Measurements from ENCODE around the gene ERCC2. TPM values are rescaled to one million over a fixed set of nuclear protein-coding genes. Genes with fewer than 3 reads are reported as not detected.
A peak's percentile ranks its signal among the peaks of the same experiment; 100 is the strongest.

Gene ERCC2
- 24.7 to 34.4 TPM (median 27.6 TPM) in 3 replicates for polyA plus RNA-seq
- polyA plus RNA-seq (2011; ENCODE audit: low read depth) = 2.9 TPM
- 24.4 and 26.6 TPM in 2 replicates for polyA plus RNA-seq (2011; cell fraction: cytosol; rRNA removed)
- 51.5 and 59.4 TPM in 2 replicates for polyA plus RNA-seq (2011; cell fraction: nucleus; rRNA removed)
- polyA plus RNA-seq (2012; ENCODE audit: low replicate concordance) = 7.5 and 32.9 TPM in 2 replicates
- polyA minus RNA-seq = 34.5 to 96.1 TPM (median 45.2 TPM) in 3 replicates
- polyA minus RNA-seq (2011; cell fraction: cytosol; rRNA and poly(A)+ RNA removed) = 29.7 TPM
- polyA minus RNA-seq (2011; cell fraction: nucleus; rRNA and poly(A)+ RNA removed) = 21.5 and 25.8 TPM in 2 replicates

DNA sequence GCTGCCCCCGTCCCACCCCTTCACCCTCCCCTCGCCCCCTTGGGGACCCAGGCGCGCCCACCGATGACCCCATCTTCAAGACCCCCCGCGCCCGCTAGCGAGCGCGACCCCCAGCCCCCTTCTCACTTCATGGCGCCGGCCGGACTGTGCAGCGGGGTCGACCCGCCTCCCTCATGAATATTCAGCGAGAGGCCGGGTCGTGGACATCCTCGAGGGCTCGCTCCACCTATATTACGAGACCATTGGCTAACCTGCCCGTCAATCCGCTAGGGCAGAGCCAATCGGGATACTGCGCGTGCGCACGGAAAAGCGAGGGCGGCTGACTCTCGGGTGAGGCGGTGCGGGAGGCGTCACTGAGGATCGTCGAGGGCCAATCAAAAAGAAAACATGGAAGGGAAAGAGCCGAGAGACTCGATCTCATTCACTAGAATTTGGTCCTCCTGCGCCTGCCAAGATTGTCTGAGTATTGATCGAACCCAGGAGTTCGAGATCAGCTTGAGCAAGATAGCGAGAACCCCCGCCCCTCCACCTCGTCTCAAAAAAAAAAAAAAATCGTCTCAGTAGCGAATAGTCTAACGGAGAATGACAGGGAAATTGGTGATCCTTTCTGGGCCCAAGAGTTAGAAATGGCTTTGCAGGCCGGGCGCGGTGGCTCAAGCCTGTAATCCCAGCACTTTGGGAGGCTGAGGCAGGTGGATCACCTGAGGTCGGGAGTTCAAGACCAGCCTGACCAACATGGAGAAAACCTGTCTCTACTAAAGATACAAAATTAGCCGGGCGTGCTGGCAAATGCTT, at the start of gene ERCC2:
Gene ERCC2, minus strand, starts transcription at position 164 of the 795 bp plus-strand sequence. Its CDS starts 33 bp downstream, at position 131.
- peak within 1 kb of the TSS; percentile 85 for H3K4me2 ChIP-seq (ENCODE audit: control insufficient read depth, extremely low read depth, insufficient read depth, low read depth, low read length)
- dilution Hi-C loops (cut with MboI; ENCODE audit: extremely low pct_ligation_motif_present, low sequenced_read_pairs) = no loop called here
- peaks cover 4 to 10% of the 10 kb centered on the region in 2 experiments for H3K36me3 ChIP-seq (ENCODE audit: control insufficient read depth in 2 of 2, extremely low read depth in 1 of 2, insufficient read depth in 2 of 2, low read length in 2 of 2)
- H3K9me3 ChIP-seq (ENCODE audit: control insufficient read depth, low read depth, low read length) = no peaks in the 10 kb centered on the region
- H3K4me1 ChIP-seq (ENCODE audit: control insufficient read depth, extremely low read depth, insufficient read depth, low read length) = peaks cover 15% of the 10 kb centered on the region
- H3K27me3 ChIP-seq (ENCODE audit: control insufficient read depth, extremely low read depth, insufficient read depth, low read length) = no peaks in the 10 kb centered on the region
- TF ChIP-seq EZH2 (IDR thresholded peaks at IDR 0.05; ENCODE audit: low read length) = no peak
- TF ChIP-seq, protein P1, sequence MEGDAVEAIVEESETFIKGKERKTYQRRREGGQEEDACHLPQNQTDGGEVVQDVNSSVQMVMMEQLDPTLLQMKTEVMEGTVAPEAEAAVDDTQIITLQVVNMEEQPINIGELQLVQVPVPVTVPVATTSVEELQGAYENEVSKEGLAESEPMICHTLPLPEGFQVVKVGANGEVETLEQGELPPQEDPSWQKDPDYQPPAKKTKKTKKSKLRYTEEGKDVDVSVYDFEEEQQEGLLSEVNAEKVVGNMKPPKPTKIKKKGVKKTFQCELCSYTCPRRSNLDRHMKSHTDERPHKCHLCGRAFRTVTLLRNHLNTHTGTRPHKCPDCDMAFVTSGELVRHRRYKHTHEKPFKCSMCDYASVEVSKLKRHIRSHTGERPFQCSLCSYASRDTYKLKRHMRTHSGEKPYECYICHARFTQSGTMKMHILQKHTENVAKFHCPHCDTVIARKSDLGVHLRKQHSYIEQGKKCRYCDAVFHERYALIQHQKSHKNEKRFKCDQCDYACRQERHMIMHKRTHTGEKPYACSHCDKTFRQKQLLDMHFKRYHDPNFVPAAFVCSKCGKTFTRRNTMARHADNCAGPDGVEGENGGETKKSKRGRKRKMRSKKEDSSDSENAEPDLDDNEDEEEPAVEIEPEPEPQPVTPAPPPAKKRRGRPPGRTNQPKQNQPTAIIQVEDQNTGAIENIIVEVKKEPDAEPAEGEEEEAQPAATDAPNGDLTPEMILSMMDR (optimal IDR thresholded peaks at IDR 0.05 in 1 of 3, IDR thresholded peaks at IDR 0.05 in 1 of 3, conservative IDR thresholded peaks at IDR 0.05 in 1 of 3; ENCODE audit: extremely low read depth in 1 of 3, insufficient read depth in 2 of 3, low read length in 3 of 3) = no peak
- H3K4me3 ChIP-seq (ENCODE audit: control insufficient read depth in 2 of 3, extremely low read depth in 1 of 3, insufficient read depth in 2 of 3, low read depth in 1 of 3, low read length in 3 of 3) = peak within 1 kb of the TSS; percentile 78 to 87 (median 85)
- peak within 1 kb of the TSS; percentile 78 for H3K27ac ChIP-seq (ENCODE audit: control insufficient read depth, insufficient read depth, low read length)
- H2AFZ ChIP-seq (ENCODE audit: control insufficient read depth, low read length) = peak within 1 kb of the TSS; percentile 87
- DNase-seq (ENCODE audit: low read depth, low spot score) (peak; percentile 71), FAIRE-seq (peak; percentile 76)
- H3K9ac ChIP-seq (ENCODE audit: control insufficient read depth, extremely low read depth, insufficient read depth, low read length) = peak within 1 kb of the TSS; percentile 80
- no peaks in the 10 kb centered on the region for H3K9me1 ChIP-seq (ENCODE audit: control insufficient read depth, extremely low read depth, insufficient read depth, low read length)
- H4K20me1 ChIP-seq (ENCODE audit: control insufficient read depth, extremely low read depth, insufficient read depth, low read length) = no peaks in the 10 kb centered on the region
- peaks cover 14% of the 10 kb centered on the region for H3K79me2 ChIP-seq (ENCODE audit: control insufficient read depth, insufficient read depth, low read length)

DNA sequence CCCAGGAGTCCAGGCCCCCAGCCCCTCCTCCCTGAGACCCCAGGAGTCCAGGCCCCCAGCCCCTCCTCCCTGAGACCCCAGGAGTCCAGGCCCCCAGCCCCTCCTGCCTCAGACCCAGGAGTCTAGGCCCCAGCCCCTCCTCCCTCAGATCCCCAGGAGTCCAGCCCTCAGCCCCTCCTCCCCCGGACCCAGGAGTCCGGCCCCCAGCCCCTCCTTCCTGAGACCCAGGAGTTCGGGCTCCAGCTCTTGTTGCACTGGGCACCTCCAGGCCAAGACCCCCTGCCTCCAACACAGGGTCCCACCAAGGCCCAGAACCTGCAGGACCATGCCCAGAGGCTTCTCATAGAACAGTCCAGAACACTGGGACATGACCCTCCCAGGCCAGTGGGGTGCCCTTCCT, 49.5 kb upstream of the ERCC2 start:
- H3K27me3 ChIP-seq (ENCODE audit: control insufficient read depth, extremely low read depth, insufficient read depth, low read length) = no peaks in the 10 kb centered on the region
- dilution Hi-C loops (cut with MboI; ENCODE audit: extremely low pct_ligation_motif_present, low sequenced_read_pairs) = no loop called here
- H3K4me2 ChIP-seq (ENCODE audit: control insufficient read depth, extremely low read depth, insufficient read depth, low read depth, low read length) = no peak overlapping the region
- H4K20me1 ChIP-seq (ENCODE audit: control insufficient read depth, extremely low read depth, insufficient read depth, low read length) = no peaks in the 10 kb centered on the region
- no peak overlapping the region for H3K4me3 ChIP-seq (ENCODE audit: control insufficient read depth in 2 of 3, extremely low read depth in 1 of 3, insufficient read depth in 2 of 3, low read depth in 1 of 3, low read length in 3 of 3)
- no peaks in the 10 kb centered on the region for H3K9me3 ChIP-seq (ENCODE audit: control insufficient read depth, low read depth, low read length)
- FAIRE-seq = no peak
- H3K9ac ChIP-seq (ENCODE audit: control insufficient read depth, extremely low read depth, insufficient read depth, low read length) = no peak overlapping the region
- TF ChIP-seq, protein P1 (optimal IDR thresholded peaks at IDR 0.05 in 1 of 3, IDR thresholded peaks at IDR 0.05 in 1 of 3, conservative IDR thresholded peaks at IDR 0.05 in 1 of 3; ENCODE audit: extremely low read depth in 1 of 3, insufficient read depth in 2 of 3, low read length in 3 of 3) = no peak
- no peak for TF ChIP-seq EZH2 (IDR thresholded peaks at IDR 0.05; ENCODE audit: low read length)
- no peak for DNase-seq (ENCODE audit: low read depth, low spot score)
- H3K9me1 ChIP-seq (ENCODE audit: control insufficient read depth, extremely low read depth, insufficient read depth, low read length) = no peaks in the 10 kb centered on the region
- H3K36me3 ChIP-seq (ENCODE audit: control insufficient read depth in 2 of 2, extremely low read depth in 1 of 2, insufficient read depth in 2 of 2, low read length in 2 of 2) = peaks cover 38 to 41% of the 10 kb centered on the region in 2 experiments
- peaks cover 56% of the 10 kb centered on the region for H3K79me2 ChIP-seq (ENCODE audit: control insufficient read depth, insufficient read depth, low read length)
- H3K27ac ChIP-seq (ENCODE audit: control insufficient read depth, insufficient read depth, low read length) = no peak overlapping the region
- peaks cover 24% of the 10 kb centered on the region for H3K4me1 ChIP-seq (ENCODE audit: control insufficient read depth, extremely low read depth, insufficient read depth, low read length)
- H2AFZ ChIP-seq (ENCODE audit: control insufficient read depth, low read length) = no peak overlapping the region

All from keratinocyte (primary cell).